ENCODE data around the gene GLT1D1. TPM values are rescaled to one million over a fixed set of nuclear protein-coding genes. Genes with fewer than 3 reads are reported as not detected.

Gene GLT1D1
- total RNA-seq, 2 experiments from 2014 or later: 0.19 to 0.22 TPM

- H3K4me1 ChIP-seq (ENCODE audit: insufficient read depth, low read length): no peaks in the 10 kb centered on the region
- ATAC-seq (ENCODE audit: poor library complexity) (no peak), DNase-seq (no peak)
- H3K9me3 Mint-ChIP-seq: no peaks in the 10 kb centered on the region
- peaks cover 0 to 2% of the 10 kb centered on the region in 2 experiments for H3K27me3 ChIP-seq (ENCODE audit: control insufficient read depth in 1 of 2, insufficient read depth in 2 of 2, low read length in 2 of 2)
- H3K27ac Mint-ChIP-seq: no peak overlapping the region
- peaks cover 21% of the 10 kb centered on the region for H3K27me3 Mint-ChIP-seq
- POLR2A ChIA-PET: no interaction called here
- H3K4me1 Mint-ChIP-seq (ENCODE audit: low read depth): no peaks in the 10 kb centered on the region
- peaks cover 0 to 21% of the 10 kb centered on the region in 2 experiments for H3K9me3 ChIP-seq (ENCODE audit: control insufficient read depth in 1 of 2, insufficient read depth in 1 of 2, low read length in 2 of 2)
- no peaks in the 10 kb centered on the region for H3K36me3 Mint-ChIP-seq (ENCODE audit: low read depth)
- intact Hi-C loops (cut with DNase I, micrococcal nuclease): no loop called here
- H3K4me3 ChIP-seq (ENCODE audit: low read length): no peak overlapping the region
- no peak overlapping the region for H3K4me3 Mint-ChIP-seq
- TF ChIP-seq CTCF (IDR thresholded peaks at IDR 0.05): no peak
- no peaks in the 10 kb centered on the region for H3K36me3 ChIP-seq (ENCODE audit: insufficient read depth, low read length)
- no peak overlapping the region for H3K27ac ChIP-seq (ENCODE audit: low read depth in 1 of 2, low read length in 2 of 2)
- CTCF ChIA-PET: no interaction called here
These were observed 108.7 kb downstream of the GLT1D1 start for GRCh38 chr12:128961957-128962356.

GRCh38 chr12:128966203-128966810, 113.0 kb downstream of the GLT1D1 start:
- intact Hi-C loops (cut with DNase I, micrococcal nuclease): no loop called here
- H3K9me3 Mint-ChIP-seq: no peaks in the 10 kb centered on the region
- no peak overlapping the region for H3K27ac Mint-ChIP-seq

GRCh38 chr12:128968668-128969067, 115.4 kb downstream of the GLT1D1 start:
- ATAC-seq (ENCODE audit: poor library complexity) (no peak), DNase-seq (no peak)
- no peak for TF ChIP-seq CTCF (IDR thresholded peaks at IDR 0.05)
- Histone ChIP-seq H3K36me3 (ENCODE audit: insufficient read depth, low read length) (no peaks in the 10 kb centered on the region), H3K27ac (ENCODE audit: low read depth in 1 of 2, low read length in 2 of 2) (no peak overlapping the region), H3K4me1 (ENCODE audit: insufficient read depth, low read length) (peaks cover 4% of the 10 kb centered on the region), H3K27me3 (ENCODE audit: control insufficient read depth in 1 of 2, insufficient read depth in 2 of 2, low read length in 2 of 2) (peaks cover 0 to 5% of the 10 kb centered on the region in 2 experiments), H3K9me3 (ENCODE audit: control insufficient read depth in 1 of 2, insufficient read depth in 1 of 2, low read length in 2 of 2) (peaks cover 0 to 27% of the 10 kb centered on the region in 2 experiments), H3K4me3 (ENCODE audit: low read length) (no peak overlapping the region)
- intact Hi-C loops (cut with DNase I, micrococcal nuclease): no loop called here
- ChIA-PET CTCF (no interaction called here), POLR2A (no interaction called here)
- no peaks in the 10 kb centered on the region for H3K27me3 Mint-ChIP-seq
- no peaks in the 10 kb centered on the region for H3K9me3 Mint-ChIP-seq
- no peaks in the 10 kb centered on the region for H3K4me1 Mint-ChIP-seq (ENCODE audit: low read depth)
- no peak overlapping the region for H3K4me3 Mint-ChIP-seq
- no peak overlapping the region for H3K27ac Mint-ChIP-seq
- H3K36me3 Mint-ChIP-seq (ENCODE audit: low read depth): no peaks in the 10 kb centered on the region

More at GRCh38 chr12:128966203-128966810, 113.0 kb downstream of the GLT1D1 start:
- no peak overlapping the region for H3K4me3 ChIP-seq (ENCODE audit: low read length)
- ChIA-PET POLR2A (no interaction called here), CTCF (no interaction called here)
- no peak overlapping the region for H3K27ac ChIP-seq (ENCODE audit: low read depth in 1 of 2, low read length in 2 of 2)
- peaks cover 0 to 36% of the 10 kb centered on the region in 2 experiments for H3K9me3 ChIP-seq (ENCODE audit: control insufficient read depth in 1 of 2, insufficient read depth in 1 of 2, low read length in 2 of 2)
- ATAC-seq (ENCODE audit: poor library complexity): no peak
- Mint-ChIP-seq H3K27me3 (peaks cover 4% of the 10 kb centered on the region), H3K36me3 (ENCODE audit: low read depth) (no peaks in the 10 kb centered on the region), H3K4me3 (no peak overlapping the region), H3K4me1 (ENCODE audit: low read depth) (no peaks in the 10 kb centered on the region)
- peak in 1 of 14 experiments; percentile 5 for DNase-seq
- peaks cover 0 to 5% of the 10 kb centered on the region in 2 experiments for H3K27me3 ChIP-seq (ENCODE audit: control insufficient read depth in 1 of 2, insufficient read depth in 2 of 2, low read length in 2 of 2)
- peaks cover 4% of the 10 kb centered on the region for H3K4me1 ChIP-seq (ENCODE audit: insufficient read depth, low read length)
- TF ChIP-seq CTCF (IDR thresholded peaks at IDR 0.05): no peak
- no peaks in the 10 kb centered on the region for H3K36me3 ChIP-seq (ENCODE audit: insufficient read depth, low read length)

All from CD4-positive, alpha-beta T cell (primary cell).